ENCODE measurements around the gene BCL11B.

Gene BCL11B

GRCh38 chr14:99150236-99150635 lies 121.8 kb downstream of the BCL11B start:
- H3K36me3 ChIP-seq (ENCODE audit: control insufficient read depth, insufficient read depth, low read length): no peaks in the 10 kb centered on the region
- no peak overlapping the region for H3K4me3 ChIP-seq (ENCODE audit: extremely low read depth, insufficient read depth, low read length, poor library complexity, severe bottlenecking)
- no peaks in the 10 kb centered on the region for H3K4me1 ChIP-seq (ENCODE audit: control insufficient read depth, insufficient read depth, low read length, poor library complexity, severe bottlenecking)
- 100% methylated on average over 1 of the region's 2 CpGs; no CpG with 5 or more reads in 1 of the 2 experiments for WGBS, 2 experiments (ENCODE audit: insufficient coverage in 2 of 2)
- H3K27ac ChIP-seq (ENCODE audit: low read depth, low read length, severe bottlenecking): no peak overlapping the region
- no peaks in the 10 kb centered on the region for H3K9me3 ChIP-seq (ENCODE audit: control insufficient read depth, low read length)

GRCh38 chr14:99148861-99149610 lies 123.0 kb downstream of the BCL11B start:
- H3K9me3 ChIP-seq (ENCODE audit: control insufficient read depth, low read length): no peaks in the 10 kb centered on the region
- H3K27ac ChIP-seq (ENCODE audit: low read depth, low read length, severe bottlenecking): no peak overlapping the region
- H3K4me1 ChIP-seq (ENCODE audit: control insufficient read depth, insufficient read depth, low read length, poor library complexity, severe bottlenecking): no peaks in the 10 kb centered on the region
- H3K4me3 ChIP-seq (ENCODE audit: extremely low read depth, insufficient read depth, low read length, poor library complexity, severe bottlenecking): no peak overlapping the region
- no peaks in the 10 kb centered on the region for H3K36me3 ChIP-seq (ENCODE audit: control insufficient read depth, insufficient read depth, low read length)
- WGBS, 2 experiments (ENCODE audit: insufficient coverage in 2 of 2): 95% methylated on average over 21 of the region's 22 CpGs

DNA sequence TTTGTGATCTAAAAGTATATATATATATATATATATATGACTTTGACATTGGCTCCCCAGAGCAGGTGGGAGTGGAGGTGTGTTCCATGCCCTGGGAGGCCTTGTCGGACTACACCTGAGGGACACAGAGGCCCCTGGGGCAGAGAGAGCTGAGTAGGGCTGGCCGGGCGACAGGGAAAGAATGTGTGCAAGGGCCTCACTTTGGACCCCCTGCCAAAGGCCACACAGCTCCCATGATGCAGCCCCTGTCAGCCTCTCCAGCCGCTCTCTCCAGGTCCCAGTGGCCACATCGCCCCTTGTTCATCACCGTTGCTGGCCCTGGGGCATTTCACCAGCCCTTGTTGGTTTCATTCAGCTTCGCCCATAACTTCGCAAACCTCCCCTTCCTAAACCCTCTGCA lies 123.9 kb downstream of the BCL11B start:
- Histone ChIP-seq H3K4me3 (ENCODE audit: extremely low read depth, insufficient read depth, low read length, poor library complexity, severe bottlenecking) (no peak overlapping the region), H3K9me3 (ENCODE audit: control insufficient read depth, low read length) (no peaks in the 10 kb centered on the region), H3K36me3 (ENCODE audit: control insufficient read depth, insufficient read depth, low read length) (no peaks in the 10 kb centered on the region), H3K27ac (ENCODE audit: low read depth, low read length, severe bottlenecking) (no peak overlapping the region), H3K4me1 (ENCODE audit: control insufficient read depth, insufficient read depth, low read length, poor library complexity, severe bottlenecking) (no peaks in the 10 kb centered on the region)
- 90 to 94% methylated on average over 3 to 8 of the region's 8 CpGs for WGBS, 2 experiments (ENCODE audit: insufficient coverage in 2 of 2)

- H3K27ac ChIP-seq (ENCODE audit: low read depth, low read length, severe bottlenecking): no peak overlapping the region
- H3K36me3 ChIP-seq (ENCODE audit: control insufficient read depth, insufficient read depth, low read length): no peaks in the 10 kb centered on the region
- WGBS, 2 experiments (ENCODE audit: insufficient coverage in 2 of 2): 74 to 100% methylated on average over 1 to 3 of the region's 5 CpGs
- H3K9me3 ChIP-seq (ENCODE audit: control insufficient read depth, low read length): no peaks in the 10 kb centered on the region
- no peak overlapping the region for H3K4me3 ChIP-seq (ENCODE audit: extremely low read depth, insufficient read depth, low read length, poor library complexity, severe bottlenecking)
- H3K4me1 ChIP-seq (ENCODE audit: control insufficient read depth, insufficient read depth, low read length, poor library complexity, severe bottlenecking): no peaks in the 10 kb centered on the region
Measured at GRCh38 chr14:99147366-99147740, 124.6 kb downstream of the BCL11B start.

DNA sequence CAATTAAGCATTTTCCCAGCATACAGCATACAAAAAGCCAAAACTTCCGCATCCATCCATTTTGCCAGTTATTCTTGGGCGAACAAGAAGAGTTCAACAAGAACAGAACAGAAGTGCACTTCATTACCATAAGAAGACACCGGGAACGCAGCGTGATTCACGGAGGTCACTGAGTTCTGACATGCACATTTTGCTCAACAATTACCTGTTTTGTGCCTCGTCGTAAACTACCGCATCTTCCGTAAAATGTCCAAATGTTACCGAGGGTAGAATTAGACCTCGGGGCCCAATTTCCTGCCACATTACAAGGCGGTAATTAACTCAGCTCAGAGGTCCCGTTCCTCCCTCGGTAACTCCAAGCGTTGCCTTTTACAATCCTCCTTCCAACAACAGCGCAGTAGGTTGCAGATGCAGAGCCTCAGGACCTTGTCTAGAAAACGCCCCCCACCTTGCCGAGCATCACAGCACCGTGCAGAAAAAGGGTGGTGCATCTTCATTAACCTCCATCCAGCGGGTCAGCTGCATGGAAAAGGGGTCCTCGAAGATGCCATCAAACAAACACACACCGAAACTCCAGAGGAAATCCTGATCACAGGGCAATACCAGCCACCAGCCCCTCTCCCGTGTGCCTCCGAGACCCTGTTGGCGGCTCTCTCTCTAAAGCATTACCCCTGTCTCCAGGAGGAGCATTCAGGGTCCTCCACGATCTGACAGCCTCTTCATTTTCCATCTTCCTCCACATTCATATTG lies 125.2 kb downstream of the BCL11B start:
- H3K9me3 ChIP-seq (ENCODE audit: control insufficient read depth, low read length): no peaks in the 10 kb centered on the region
- WGBS, 2 experiments (ENCODE audit: insufficient coverage in 2 of 2): 90 to 94% methylated on average over 26 to 27 of the region's 27 CpGs
- no peak overlapping the region for H3K27ac ChIP-seq (ENCODE audit: low read depth, low read length, severe bottlenecking)
- no peak overlapping the region for H3K4me3 ChIP-seq (ENCODE audit: extremely low read depth, insufficient read depth, low read length, poor library complexity, severe bottlenecking)
- H3K4me1 ChIP-seq (ENCODE audit: control insufficient read depth, insufficient read depth, low read length, poor library complexity, severe bottlenecking): no peaks in the 10 kb centered on the region
- no peaks in the 10 kb centered on the region for H3K36me3 ChIP-seq (ENCODE audit: control insufficient read depth, insufficient read depth, low read length)

- H3K4me1 ChIP-seq (ENCODE audit: control insufficient read depth, insufficient read depth, low read length, poor library complexity, severe bottlenecking): no peaks in the 10 kb centered on the region
- 94 to 96% methylated on average over 4 of the region's 4 CpGs for WGBS, 2 experiments (ENCODE audit: insufficient coverage in 2 of 2)
- H3K4me3 ChIP-seq (ENCODE audit: extremely low read depth, insufficient read depth, low read length, poor library complexity, severe bottlenecking): no peak overlapping the region
- H3K27ac ChIP-seq (ENCODE audit: low read depth, low read length, severe bottlenecking): no peak overlapping the region
- H3K9me3 ChIP-seq (ENCODE audit: control insufficient read depth, low read length): no peaks in the 10 kb centered on the region
- no peaks in the 10 kb centered on the region for H3K36me3 ChIP-seq (ENCODE audit: control insufficient read depth, insufficient read depth, low read length)
Measured at GRCh38 chr14:99145307-99145706, 126.7 kb downstream of the BCL11B start.

- 73 to 90% methylated on average over 3 to 4 of the region's 4 CpGs for WGBS, 2 experiments (ENCODE audit: insufficient coverage in 2 of 2)
- Histone ChIP-seq H3K9me3 (ENCODE audit: control insufficient read depth, low read length) (no peaks in the 10 kb centered on the region), H3K36me3 (ENCODE audit: control insufficient read depth, insufficient read depth, low read length) (no peaks in the 10 kb centered on the region), H3K4me1 (ENCODE audit: control insufficient read depth, insufficient read depth, low read length, poor library complexity, severe bottlenecking) (no peaks in the 10 kb centered on the region), H3K27ac (ENCODE audit: low read depth, low read length, severe bottlenecking) (no peak overlapping the region), H3K4me3 (ENCODE audit: extremely low read depth, insufficient read depth, low read length, poor library complexity, severe bottlenecking) (no peak overlapping the region)
Measured at GRCh38 chr14:99143793-99144192, 128.2 kb downstream of the BCL11B start.

GRCh38 chr14:99143126-99143525 lies 128.9 kb downstream of the BCL11B start:
- Histone ChIP-seq H3K27ac (ENCODE audit: low read depth, low read length, severe bottlenecking) (no peak overlapping the region), H3K36me3 (ENCODE audit: control insufficient read depth, insufficient read depth, low read length) (no peaks in the 10 kb centered on the region), H3K9me3 (ENCODE audit: control insufficient read depth, low read length) (no peaks in the 10 kb centered on the region), H3K4me3 (ENCODE audit: extremely low read depth, insufficient read depth, low read length, poor library complexity, severe bottlenecking) (no peak overlapping the region), H3K4me1 (ENCODE audit: control insufficient read depth, insufficient read depth, low read length, poor library complexity, severe bottlenecking) (no peaks in the 10 kb centered on the region)
- 42 to 45% methylated on average over 2 of the region's 2 CpGs for WGBS, 2 experiments (ENCODE audit: insufficient coverage in 2 of 2)

- Histone ChIP-seq H3K4me1 (ENCODE audit: control insufficient read depth, insufficient read depth, low read length, poor library complexity, severe bottlenecking) (no peaks in the 10 kb centered on the region), H3K36me3 (ENCODE audit: control insufficient read depth, insufficient read depth, low read length) (no peaks in the 10 kb centered on the region), H3K27ac (ENCODE audit: low read depth, low read length, severe bottlenecking) (no peak overlapping the region), H3K9me3 (ENCODE audit: control insufficient read depth, low read length) (no peaks in the 10 kb centered on the region), H3K4me3 (ENCODE audit: extremely low read depth, insufficient read depth, low read length, poor library complexity, severe bottlenecking) (no peak overlapping the region)
- 90 to 91% methylated on average over 7 of the region's 7 CpGs for WGBS, 2 experiments (ENCODE audit: insufficient coverage in 2 of 2)
Measured at GRCh38 chr14:99141236-99141635, 130.8 kb downstream of the BCL11B start.

DNA sequence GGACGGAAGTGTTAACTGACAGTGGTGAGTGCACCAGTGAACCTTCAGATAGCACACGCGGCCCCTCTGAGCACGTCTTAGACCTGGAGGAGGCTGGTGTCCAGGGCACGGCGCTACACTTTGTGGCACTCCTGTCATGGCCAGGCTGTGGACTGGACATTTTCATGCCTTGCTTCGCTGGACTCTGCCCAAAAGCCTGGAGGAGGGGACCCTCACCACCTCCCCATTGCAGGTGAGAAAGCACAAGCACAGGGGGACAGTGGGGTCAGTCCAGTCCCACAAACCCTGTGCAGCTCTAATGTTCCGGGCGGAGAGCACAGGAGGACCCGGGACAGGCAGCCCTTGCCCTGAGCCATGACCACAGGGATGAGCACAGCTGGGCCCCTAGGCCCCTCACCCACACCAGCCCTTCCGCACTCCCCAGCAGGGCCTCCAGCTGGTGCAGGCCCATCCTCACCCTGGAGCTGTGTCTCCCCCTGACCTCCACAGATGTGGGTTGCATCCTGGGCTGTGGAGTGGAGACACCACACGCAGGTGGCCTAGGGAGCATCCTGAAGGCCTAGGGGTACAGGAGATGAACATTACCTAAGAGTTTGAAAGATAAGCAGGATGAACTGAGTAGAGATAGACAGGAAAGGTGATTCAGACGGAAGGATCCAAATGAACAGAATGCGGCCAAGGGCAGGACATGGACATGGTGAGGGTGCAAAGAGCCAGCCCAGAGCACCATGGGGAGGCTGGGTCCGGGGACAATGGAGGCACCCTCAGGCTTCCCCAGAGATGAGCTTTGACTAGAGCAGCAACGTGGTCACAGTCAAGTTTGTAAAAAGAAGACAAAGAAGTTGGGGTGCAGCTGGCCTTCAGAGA lies 132.8 kb downstream of the BCL11B start:
- Histone ChIP-seq H3K27ac (ENCODE audit: low read depth, low read length, severe bottlenecking) (no peak overlapping the region), H3K9me3 (ENCODE audit: control insufficient read depth, low read length) (no peaks in the 10 kb centered on the region), H3K36me3 (ENCODE audit: control insufficient read depth, insufficient read depth, low read length) (no peaks in the 10 kb centered on the region), H3K4me1 (ENCODE audit: control insufficient read depth, insufficient read depth, low read length, poor library complexity, severe bottlenecking) (no peaks in the 10 kb centered on the region), H3K4me3 (ENCODE audit: extremely low read depth, insufficient read depth, low read length, poor library complexity, severe bottlenecking) (no peak overlapping the region)
- WGBS, 2 experiments (ENCODE audit: insufficient coverage in 2 of 2): 93 to 94% methylated on average over 10 to 14 of the region's 16 CpGs
